Mesothelial cell of epicardium (in vitro differentiated cells): ENCODE measurements around the gene SUMO2. TPM values are rescaled to one million over a fixed set of nuclear protein-coding genes. Genes with fewer than 3 reads are reported as not detected.

Experiments used
- DNase-seq, 2 experiments: peaks; one replicate each; pipeline ENCODE4 v3.0.0; 2021; ENCODE audit warnings: low spot score in 2 of 2; ENCODE audit not compliant: unreplicated experiment in 2 of 2
- H3K27ac Mint-ChIP-seq: 2 replicates; pipeline ENCODE4 v1.8.0; 2021; ENCODE audit warnings: mixed read lengths
- H3K27me3 Mint-ChIP-seq: 2 replicates; pipeline ENCODE4 v1.8.0; 2021; ENCODE audit warnings: low read depth, mixed read lengths
- H3K36me3 Mint-ChIP-seq: 2 replicates; pipeline ENCODE4 v1.8.0; 2021; ENCODE audit warnings: mixed read lengths
- H3K4me1 Mint-ChIP-seq: 2 replicates; pipeline ENCODE4 v1.8.0; 2021; ENCODE audit warnings: mixed read lengths
- H3K4me3 Mint-ChIP-seq: 2 replicates; pipeline ENCODE4 v1.8.0; 2021; ENCODE audit warnings: mild to moderate bottlenecking, moderate library complexity, mixed read lengths
- H3K9me3 Mint-ChIP-seq: 2 replicates; pipeline ENCODE4 v1.8.0; 2021; ENCODE audit warnings: mixed read lengths
- CTCF ChIP-seq: fragments of 200-600 bp; sonication (generic); IDR thresholded peaks from one replicate; pipeline ENCODE4 v1.5.0; 2021; ENCODE audit warnings: antibody characterized with exemption; ENCODE audit not compliant: unreplicated experiment
- total RNA-seq: library from RNA; stranded (reverse); gene quantifications from 3 replicates; pipeline ENCODE4 v1.2.1, GENCODE V29; 2021

Gene SUMO2
- total RNA-seq, 1 donor from 2014 or later, result 542 TPM

GRCh38 chr17:75227729-75228128, 45.0 kb upstream of the SUMO2 start:
- Mint-ChIP-seq H3K9me3 (no peaks in the 10 kb centered on the region), H3K27ac (no peak overlapping the region), H3K36me3 (peaks cover 30% of the 10 kb centered on the region), H3K4me1 (no peaks in the 10 kb centered on the region), H3K4me3 (no peak overlapping the region), H3K27me3 (no peaks in the 10 kb centered on the region)
- no peak for TF ChIP-seq CTCF
- DNase-seq, result no peak

GRCh38 chr17:75225016-75225415, 42.3 kb upstream of the SUMO2 start:
- Mint-ChIP-seq H3K4me1 (no peaks in the 10 kb centered on the region), H3K9me3 (no peaks in the 10 kb centered on the region), H3K36me3 (peaks cover 32% of the 10 kb centered on the region), H3K4me3 (no peak overlapping the region), H3K27ac (no peak overlapping the region), H3K27me3 (no peaks in the 10 kb centered on the region)
- TF ChIP-seq CTCF, result no peak
- DNase-seq, result no peak

DNA sequence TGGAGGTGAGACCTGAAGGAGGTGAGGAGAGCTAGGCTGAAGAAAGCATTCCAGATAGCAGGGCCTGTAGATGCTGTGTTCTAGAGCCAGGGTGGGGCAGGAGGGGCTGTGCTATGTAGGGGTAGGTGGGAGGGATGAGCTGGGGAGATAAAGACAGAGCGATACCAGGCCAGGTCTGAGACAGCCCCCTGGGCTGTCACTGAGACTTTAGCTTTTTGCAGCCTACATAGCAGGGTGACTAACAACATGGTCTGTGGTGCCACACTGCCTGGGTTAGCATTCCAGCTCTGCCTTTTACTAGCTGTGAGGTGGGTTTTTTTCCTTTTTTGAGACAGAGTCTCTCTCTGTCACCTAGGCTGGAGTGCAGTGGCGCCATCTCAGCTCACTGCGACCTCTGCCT, 37.1 kb upstream of the SUMO2 start:
- Mint-ChIP-seq H3K36me3 (peaks cover 34% of the 10 kb centered on the region), H3K4me3 (no peak overlapping the region), H3K27me3 (no peaks in the 10 kb centered on the region), H3K27ac (no peak overlapping the region), H3K9me3 (no peaks in the 10 kb centered on the region), H3K4me1 (no peaks in the 10 kb centered on the region)
- no peak for DNase-seq
- TF ChIP-seq CTCF, result no peak

GRCh38 chr17:75218131-75218530, 35.4 kb upstream of the SUMO2 start:
- H3K36me3 Mint-ChIP-seq, result peaks cover 30% of the 10 kb centered on the region
- H3K27me3 Mint-ChIP-seq, result no peaks in the 10 kb centered on the region
- TF ChIP-seq CTCF, result no peak
- no peak overlapping the region for H3K27ac Mint-ChIP-seq
- H3K9me3 Mint-ChIP-seq, result no peaks in the 10 kb centered on the region
- no peaks in the 10 kb centered on the region for H3K4me1 Mint-ChIP-seq
- H3K4me3 Mint-ChIP-seq, result no peak overlapping the region
- no peak for DNase-seq

- Mint-ChIP-seq H3K27me3 (no peaks in the 10 kb centered on the region), H3K27ac (no peak overlapping the region), H3K36me3 (peaks cover 15% of the 10 kb centered on the region), H3K4me3 (no peak overlapping the region), H3K9me3 (no peaks in the 10 kb centered on the region), H3K4me1 (peaks cover 12% of the 10 kb centered on the region)
- no peak for TF ChIP-seq CTCF
- no peak for DNase-seq
These were observed 26.3 kb upstream of the SUMO2 start for GRCh38 chr17:75209061-75209460.

DNA sequence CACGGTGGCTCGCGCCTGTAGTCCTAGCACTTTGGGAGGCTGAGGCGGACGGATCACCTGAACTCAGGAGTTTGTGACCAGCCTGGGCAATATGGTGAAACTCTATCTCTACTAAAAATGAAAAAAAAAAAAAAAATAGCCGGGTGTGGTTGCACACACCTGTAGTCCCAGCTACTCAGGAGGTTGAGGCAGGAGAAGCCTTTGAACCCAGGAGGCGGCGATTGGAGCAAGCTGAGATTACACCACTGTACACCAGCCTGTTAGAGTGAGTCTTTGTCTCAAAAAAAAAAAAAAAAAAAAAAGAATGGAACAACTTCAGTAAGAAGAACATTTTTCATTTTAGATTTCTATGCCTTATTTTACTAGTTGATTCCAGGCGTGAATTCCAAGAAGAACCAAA, 25.4 kb upstream of the SUMO2 start:
- peaks cover 12% of the 10 kb centered on the region for H3K4me1 Mint-ChIP-seq
- no peak for DNase-seq
- H3K27me3 Mint-ChIP-seq, result no peaks in the 10 kb centered on the region
- no peaks in the 10 kb centered on the region for H3K9me3 Mint-ChIP-seq
- TF ChIP-seq CTCF, result no peak
- H3K27ac Mint-ChIP-seq, result no peak overlapping the region
- H3K36me3 Mint-ChIP-seq, result peaks cover 15% of the 10 kb centered on the region
- H3K4me3 Mint-ChIP-seq, result peak overlapping the region; percentile 38
